ENCODE results near the gene ZNRF3.
"Not testable (repeated sequence)": the region's sequence is repeated elsewhere in the genome, so short reads cannot be mapped to it uniquely, and the experiment has no call there.

The ZNRF3 gene

GRCh38 chr22:29070490-29070889 lies 187.1 kb downstream of the ZNRF3 start:
- DNase-seq (ENCODE audit: low spot score) = no peak

DNA sequence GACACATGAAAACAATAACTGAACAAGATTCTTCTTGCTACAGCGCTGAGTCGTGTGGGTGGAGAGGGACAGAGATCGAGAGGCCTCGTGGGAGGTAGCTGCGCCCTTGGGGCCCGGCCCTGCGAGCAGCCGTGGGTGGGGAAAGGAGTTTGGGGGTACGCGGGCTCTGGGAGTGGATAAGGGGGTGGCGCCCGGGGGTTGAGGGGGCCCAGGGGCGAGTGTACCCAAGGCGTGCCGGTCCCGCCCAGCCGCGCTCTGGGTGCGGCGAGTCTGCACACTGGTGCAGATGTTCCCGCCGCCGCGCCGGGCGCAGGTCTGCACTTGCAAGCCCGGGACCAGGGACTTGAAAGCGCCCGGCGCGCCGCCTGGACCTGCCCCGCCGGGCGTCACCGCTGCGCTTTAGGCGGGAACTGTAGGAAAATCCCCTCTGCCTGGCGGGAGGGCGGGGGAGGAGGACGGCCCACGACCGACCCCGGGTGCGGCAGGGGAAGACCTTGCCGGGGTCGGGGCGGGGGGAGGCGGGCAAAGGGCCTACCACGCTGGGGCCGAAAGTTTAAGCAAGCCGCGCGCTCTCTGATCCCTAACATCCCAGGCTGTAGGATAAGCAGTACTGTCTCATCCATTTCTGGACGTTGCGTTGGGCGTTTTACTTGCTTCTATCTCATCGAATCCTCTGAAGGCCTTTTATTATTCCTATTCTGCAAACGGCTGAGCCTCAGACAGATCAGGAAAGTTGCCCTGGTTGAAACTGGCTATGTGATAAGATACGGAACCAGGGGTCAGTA lies 188.1 kb downstream of the ZNRF3 start:
- peak; percentile 72 for DNase-seq (ENCODE audit: low spot score)

DNA sequence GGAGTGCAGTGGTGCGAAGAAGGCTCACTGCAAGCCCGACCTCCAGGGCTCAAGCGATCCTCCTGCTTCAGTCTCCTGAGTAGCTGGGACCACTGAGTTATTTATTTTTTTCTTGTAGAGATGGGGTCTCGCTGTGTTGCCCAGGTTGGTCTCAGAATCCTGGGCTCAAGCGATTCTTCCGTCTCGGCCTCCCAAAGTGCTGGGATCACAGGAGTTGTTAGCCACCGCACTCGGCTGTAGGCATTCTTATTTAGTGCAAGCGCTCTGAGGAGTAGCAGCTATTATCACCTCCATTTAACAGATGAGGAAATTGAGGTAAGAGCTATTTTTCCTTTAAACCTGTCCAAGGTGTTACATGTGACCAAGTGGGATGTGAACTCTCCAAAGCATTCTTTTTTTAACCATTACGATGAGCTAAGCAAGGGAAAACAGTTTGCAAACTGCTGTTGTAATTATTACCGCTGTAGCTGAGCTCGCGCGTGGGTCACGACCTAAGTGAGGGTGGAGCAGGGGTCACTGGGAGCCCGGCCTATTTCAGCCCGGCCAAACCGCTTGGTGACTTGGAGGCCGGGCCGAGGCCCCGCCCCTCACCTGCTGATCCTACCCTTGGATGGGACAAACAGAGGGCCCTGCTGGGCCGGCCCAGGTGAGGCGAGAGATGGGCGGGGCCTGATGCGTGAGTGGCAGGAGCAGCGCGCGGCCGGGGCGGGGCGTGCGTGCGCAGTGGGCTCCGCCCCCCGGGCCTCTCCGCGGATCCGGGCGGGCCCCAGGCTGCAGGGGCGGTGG lies 189.0 kb downstream of the ZNRF3 start:
- DNase-seq (ENCODE audit: low spot score) = peak; percentile 94

GRCh38 chr22:29072979-29073617 lies 189.7 kb downstream of the ZNRF3 start, which contains the start of gene KREMEN1:
KREMEN1 (plus strand) TSS chr22:29073035; CDS start chr22:29073131, 96 bp downstream.
- DNase-seq (ENCODE audit: low spot score) = no peak

- no peak for DNase-seq (ENCODE audit: low spot score)
Observed at GRCh38 chr22:29073618-29074275, 190.4 kb downstream of the ZNRF3 start.

GRCh38 chr22:29074276-29074772 lies 191.0 kb downstream of the ZNRF3 start:
- DNase-seq (ENCODE audit: low spot score) = no peak

- no peak for DNase-seq (ENCODE audit: low spot score)
Observed at GRCh38 chr22:29078036-29078868, 194.9 kb downstream of the ZNRF3 start.

- DNase-seq (ENCODE audit: low spot score) = no peak
Observed at GRCh38 chr22:29078869-29079207, 195.5 kb downstream of the ZNRF3 start.

GRCh38 chr22:29079218-29079901 lies 196.0 kb downstream of the ZNRF3 start:
- DNase-seq (ENCODE audit: low spot score) = no peak

- DNase-seq (ENCODE audit: low spot score) = no peak
Observed at GRCh38 chr22:29080106-29080975, 197.0 kb downstream of the ZNRF3 start.

DNA sequence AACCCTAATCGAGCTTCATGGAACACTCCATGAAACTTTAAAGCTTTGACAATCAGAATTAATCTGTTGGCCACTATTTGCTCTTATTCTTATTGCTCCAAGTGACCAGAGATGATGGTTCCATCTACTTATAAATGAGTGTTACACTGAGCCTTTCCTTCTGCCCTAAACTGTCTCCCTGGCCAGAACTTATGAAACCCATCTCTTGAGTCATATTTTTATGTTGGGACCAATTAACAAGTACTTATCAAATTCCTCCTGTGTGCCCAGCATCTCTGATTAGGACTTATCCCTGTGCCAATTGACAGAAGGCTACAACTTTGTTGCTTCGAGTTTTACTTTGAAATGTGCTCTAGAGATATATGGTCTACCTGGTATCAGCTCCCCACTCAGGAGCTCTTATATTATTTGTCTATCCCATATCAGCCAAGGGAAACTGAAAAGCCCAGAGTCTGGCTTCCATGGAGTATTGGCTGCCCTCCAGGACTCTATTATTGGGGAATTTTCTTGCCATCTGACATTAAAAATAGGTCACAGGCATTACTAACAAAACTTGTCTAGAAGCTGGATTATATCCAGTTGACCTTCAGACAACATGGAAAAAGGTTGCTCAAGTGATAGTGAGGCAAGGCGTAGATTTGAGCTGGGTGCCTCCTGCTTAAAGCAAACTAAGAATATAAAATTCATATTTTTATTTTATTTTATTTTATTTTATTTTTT lies 198.3 kb downstream of the ZNRF3 start:
- no peak for DNase-seq (ENCODE audit: low spot score)

DNA sequence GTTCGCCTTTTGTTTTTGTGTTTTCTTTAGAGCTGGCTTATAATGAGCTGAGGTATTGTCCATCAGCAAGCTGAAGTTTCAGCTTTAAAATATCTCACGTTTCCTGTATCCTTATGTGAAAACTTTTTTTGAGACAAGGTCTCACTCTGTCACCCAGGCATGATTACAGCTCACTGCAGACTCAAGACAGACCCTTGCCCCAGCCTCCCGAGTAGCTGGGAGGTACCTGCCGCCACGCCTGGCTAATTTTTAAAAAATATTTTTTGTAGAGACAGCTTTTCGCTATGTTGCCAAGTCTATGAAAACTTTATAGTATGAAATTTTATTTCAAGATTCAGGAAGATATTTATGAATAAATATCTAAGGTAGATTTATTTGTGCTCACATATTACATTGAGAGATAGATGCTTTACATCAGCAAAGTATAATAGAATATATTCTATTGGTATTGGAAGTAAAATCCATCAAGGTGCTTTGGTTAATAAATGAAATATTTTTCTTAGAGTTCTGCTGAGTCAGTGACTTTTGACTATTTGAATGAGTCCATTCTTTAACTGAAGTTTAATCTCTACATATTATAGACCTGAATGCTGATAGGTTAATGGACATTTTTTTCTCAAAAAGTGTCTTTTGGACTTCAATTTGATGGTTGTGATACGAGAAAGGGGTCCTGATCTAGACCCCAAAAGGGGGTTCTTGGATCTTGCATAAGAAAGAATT lies 199.6 kb downstream of the ZNRF3 start:
- DNase-seq (ENCODE audit: low spot score) = no peak

GRCh38 chr22:29083576-29083932 lies 200.2 kb downstream of the ZNRF3 start:
- DNase-seq (ENCODE audit: low spot score) = not testable (repeated sequence)

DNA sequence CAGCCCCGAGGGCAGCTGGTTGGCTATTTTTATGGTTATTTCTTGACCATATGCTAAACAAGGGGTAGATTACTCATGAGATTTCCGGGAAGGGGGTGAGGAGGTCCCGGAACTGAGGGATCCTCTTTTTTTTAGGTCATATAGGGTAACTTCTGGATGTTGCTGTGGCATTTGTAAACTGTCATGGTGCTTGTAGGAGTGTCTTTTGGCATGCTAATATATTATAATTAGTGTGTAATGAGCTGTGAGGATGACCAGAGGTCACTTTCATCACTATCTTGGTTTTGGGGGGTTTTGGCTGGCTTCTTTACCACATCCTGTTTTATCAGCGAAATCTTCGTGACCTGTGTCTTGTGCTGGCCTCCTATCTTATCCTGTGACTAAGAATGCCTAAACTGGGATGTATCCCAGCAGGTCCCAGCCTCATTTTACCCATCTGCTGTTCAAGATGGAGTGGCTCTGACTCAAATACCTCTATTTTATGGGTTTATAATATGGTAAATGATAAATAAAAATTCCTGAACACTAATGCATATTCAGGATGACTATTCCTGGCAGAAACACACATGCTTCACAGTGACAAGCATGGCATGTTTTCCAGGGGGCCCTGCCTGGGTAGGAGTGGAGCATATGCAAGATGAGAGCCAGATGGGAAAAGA lies 200.7 kb downstream of the ZNRF3 start:
- DNase-seq (ENCODE audit: low spot score) = no peak

DNA sequence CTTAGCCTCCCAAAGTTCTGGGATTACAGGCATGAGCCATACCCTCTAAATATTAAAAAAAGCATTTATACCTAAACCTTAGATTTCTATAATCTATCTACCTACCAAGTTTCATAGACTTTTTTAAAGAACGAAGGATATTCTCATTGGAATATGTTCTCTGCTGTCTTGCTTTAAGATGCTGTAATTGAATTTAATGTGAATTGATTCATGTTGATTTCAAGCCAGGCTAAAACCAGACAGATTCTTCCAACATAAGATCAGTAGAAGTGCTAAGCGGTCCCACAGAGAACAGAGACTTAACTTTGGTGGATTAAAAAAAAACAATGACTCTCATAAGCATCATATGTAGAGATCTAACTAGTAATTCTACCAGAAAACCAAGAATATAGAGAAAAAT lies 203.6 kb downstream of the ZNRF3 start:
- no peak for DNase-seq (ENCODE audit: low spot score)

DNA sequence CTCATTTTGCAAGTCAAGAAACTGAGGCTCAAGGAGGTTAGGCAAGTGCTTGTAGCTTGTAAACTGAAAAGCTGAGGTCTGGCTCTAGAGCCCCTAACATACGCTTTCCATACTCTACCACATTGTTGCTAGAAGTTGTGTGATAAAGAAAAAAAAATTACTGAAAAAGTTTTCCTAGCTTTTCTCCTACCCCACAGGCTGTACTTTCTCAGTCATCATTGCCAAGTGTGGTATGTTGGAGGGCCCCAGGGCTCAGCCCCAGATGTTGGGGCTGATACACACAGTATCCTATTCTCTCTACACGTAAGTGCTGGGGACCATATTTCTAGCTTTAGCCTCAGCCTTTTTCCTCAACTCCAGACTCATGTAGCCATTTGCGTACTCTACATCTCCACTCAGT lies 205.4 kb downstream of the ZNRF3 start:
- DNase-seq (ENCODE audit: low spot score) = no peak

- DNase-seq (ENCODE audit: low spot score) = no peak
Observed at GRCh38 chr22:29089507-29089906, 206.1 kb downstream of the ZNRF3 start.

DNA sequence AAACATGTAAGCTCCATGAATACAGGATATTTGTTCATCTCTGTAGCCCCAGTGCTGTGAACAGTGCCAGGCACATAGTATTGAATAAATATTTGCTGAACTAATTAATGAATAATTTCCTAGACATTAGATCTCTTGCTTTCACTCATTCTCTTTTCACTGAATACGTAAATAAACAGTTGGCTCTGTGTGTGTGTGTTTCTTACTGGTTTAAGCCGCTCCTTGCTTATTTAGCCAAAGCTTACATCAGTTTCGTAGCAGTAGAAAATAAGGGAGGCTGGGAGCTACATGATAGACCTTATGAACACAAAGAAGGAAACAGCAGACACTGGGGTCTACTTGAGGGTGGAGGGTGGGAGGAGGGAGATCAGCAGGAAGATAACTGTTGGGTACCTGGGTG lies 206.7 kb downstream of the ZNRF3 start:
- DNase-seq (ENCODE audit: low spot score) = no peak
